Natural killer cell (primary cell): Measurements from ENCODE around the gene TTC6. TPM values are rescaled to one million over a fixed set of nuclear protein-coding genes. Genes with fewer than 3 reads are reported as not detected.

Experiments used
- ATAC-seq, 3 donors: fragments of 150-1000 bp in 2 of 3; fragments of 200-7000 bp in 1 of 3; cut with Tn5 transposase; 1 replicate in 1 of 3; 2 replicates in 2 of 3; pipeline ENCODE4 v1.10.0; 2021; ENCODE audit warnings: mild to moderate bottlenecking in 2 of 3, moderate library complexity in 2 of 3
- DNase-seq, 2 donors: peaks; one replicate each; pipeline versions ENCODE4 v3.0.0 to v3.0.0-alpha.2; 2013 to 2021; ENCODE audit warnings: mixed read lengths in 1 of 2
- H3K27ac ChIP-seq: one replicate; pipeline ENCODE4 v1.5.1; 2013; ENCODE audit warnings: mild to moderate bottlenecking, low read length
- H3K27me3 ChIP-seq: one replicate; pipeline ENCODE4 v1.6.1; 2013; ENCODE audit warnings: low read length; ENCODE audit not compliant: control insufficient read depth, insufficient read depth
- H3K36me3 ChIP-seq: one replicate; pipeline ENCODE4 v1.6.1; 2013; ENCODE audit warnings: low read length; ENCODE audit not compliant: control insufficient read depth, insufficient read depth
- H3K4me1 ChIP-seq: one replicate; pipeline ENCODE4 v1.6.1; 2013; ENCODE audit warnings: low read length; ENCODE audit not compliant: control insufficient read depth, insufficient read depth
- H3K4me3 ChIP-seq: one replicate; pipeline ENCODE4 v1.5.1; 2013; ENCODE audit warnings: low read length
- H3K9me3 ChIP-seq: one replicate; pipeline ENCODE4 v1.6.1; 2013; ENCODE audit warnings: low read length; ENCODE audit not compliant: control insufficient read depth, insufficient read depth
- H3K27ac Mint-ChIP-seq, 2 donors: one replicate each; pipeline ENCODE4 v1.8.0; 2022; ENCODE audit warnings: mild to moderate bottlenecking in 2 of 2, mixed read lengths in 2 of 2, moderate library complexity in 1 of 2
- H3K27me3 Mint-ChIP-seq, 2 donors: one replicate each; pipeline ENCODE4 v1.8.0; 2022; ENCODE audit warnings: low read depth in 2 of 2, mixed read lengths in 2 of 2
- H3K36me3 Mint-ChIP-seq: one replicate; pipeline ENCODE4 v1.8.0; 2022; ENCODE audit warnings: mixed read lengths
- H3K4me1 Mint-ChIP-seq, 2 donors: one replicate each; pipeline ENCODE4 v1.8.0; 2022; ENCODE audit warnings: mixed read lengths in 2 of 2
- H3K4me3 Mint-ChIP-seq: one replicate; pipeline ENCODE4 v1.8.0; 2022; ENCODE audit warnings: mild to moderate bottlenecking, moderate library complexity, mixed read lengths
- H3K9me3 Mint-ChIP-seq, 2 donors: one replicate each; pipeline ENCODE4 v1.8.0; 2022; ENCODE audit warnings: mixed read lengths in 2 of 2
- CTCF ChIP-seq: fragments of 200-600 bp; IDR thresholded peaks from one replicate; pipeline ENCODE4 v1.8.0; 2022; ENCODE audit warnings: antibody characterized with exemption
- whole genome bisulfite sequencing: methylation state at CpG from one replicate; pipeline ENCODE4 v1.1.7; 2013; ENCODE audit warnings: missing lambda C conversion rate; ENCODE audit not compliant: insufficient coverage; 5-methylcytosine and 5-hydroxymethylcytosine counted together
- intact Hi-C: fragments of 100-400 bp; cut with micrococcal nuclease; formaldehyde crosslinking; loops from one replicate; pipeline ENCODE4 v1.14.2; 2022
- total RNA-seq, 4 donors: library from RNA; stranded (reverse); fragments of 120-200 nt in 1 of 4; gene quantifications; one replicate each; pipeline versions ENCODE4 v1.2.3 to v1.2.4, GENCODE V29; 2013 to 2022

The TTC6 gene
- total RNA-seq, 3 donors from 2014 or later (not counting 1 experiment from before 2014, with no cell fraction given), result not detected

GRCh38 chr14:37580146-37580545 is 15.3 kb upstream of the TTC6 start:
- 76% methylated on average over 1 of the region's 2 CpGs for WGBS
- H3K9me3 Mint-ChIP-seq, result peaks cover 3 to 8% of the 10 kb centered on the region in 2 donors
- H3K9me3 ChIP-seq, result no peaks in the 10 kb centered on the region
- H3K4me1 Mint-ChIP-seq, result no peaks in the 10 kb centered on the region
- no peak for TF ChIP-seq CTCF
- intact Hi-C loops, result no loop called here
- no peak overlapping the region for H3K27ac ChIP-seq
- H3K4me1 ChIP-seq, result no peaks in the 10 kb centered on the region
- ATAC-seq (no peak), DNase-seq (no peak)
- no peak overlapping the region for H3K4me3 Mint-ChIP-seq
- no peak overlapping the region for H3K4me3 ChIP-seq
- H3K27me3 ChIP-seq, result peaks cover 15% of the 10 kb centered on the region
- no peak overlapping the region for H3K27ac Mint-ChIP-seq
- H3K36me3 ChIP-seq, result no peaks in the 10 kb centered on the region
- peaks cover under 1 to 3% of the 10 kb centered on the region in 2 donors for H3K27me3 Mint-ChIP-seq
- peaks cover under 1% of the 10 kb centered on the region for H3K36me3 Mint-ChIP-seq

- no peak overlapping the region for H3K4me3 Mint-ChIP-seq
- no peaks in the 10 kb centered on the region for H3K4me1 Mint-ChIP-seq
- H3K9me3 ChIP-seq, result no peaks in the 10 kb centered on the region
- H3K27ac ChIP-seq, result no peak overlapping the region
- H3K4me3 ChIP-seq, result no peak overlapping the region
- WGBS, result 8% methylated on average over 64 of the region's 67 CpGs
- ATAC-seq, result no peak
- no peak for DNase-seq
- H3K36me3 ChIP-seq, result no peaks in the 10 kb centered on the region
- H3K9me3 Mint-ChIP-seq, result peaks cover 0 to 3% of the 10 kb centered on the region in 2 donors
- peaks cover 13% of the 10 kb centered on the region for H3K36me3 Mint-ChIP-seq
- no peak for TF ChIP-seq CTCF
- H3K27me3 Mint-ChIP-seq, result peaks cover 24 to 27% of the 10 kb centered on the region in 2 donors
- H3K27me3 ChIP-seq, result peaks cover 31% of the 10 kb centered on the region
- intact Hi-C loops, result no loop called here
- H3K4me1 ChIP-seq, result no peaks in the 10 kb centered on the region
- H3K27ac Mint-ChIP-seq, result no peak overlapping the region
Measured at GRCh38 chr14:37583358-37584210, 11.8 kb upstream of the TTC6 start.

- Histone ChIP-seq H3K36me3 (no peaks in the 10 kb centered on the region), H3K9me3 (no peaks in the 10 kb centered on the region), H3K4me3 (no peak overlapping the region), H3K4me1 (no peaks in the 10 kb centered on the region), H3K27me3 (peaks cover 31% of the 10 kb centered on the region), H3K27ac (no peak overlapping the region)
- peaks cover 19% of the 10 kb centered on the region for H3K36me3 Mint-ChIP-seq
- ATAC-seq (no peak), DNase-seq (no peak)
- peaks cover 30 to 36% of the 10 kb centered on the region in 2 donors for H3K27me3 Mint-ChIP-seq
- H3K4me1 Mint-ChIP-seq, result no peaks in the 10 kb centered on the region
- intact Hi-C loops, result no loop called here
- no peak for TF ChIP-seq CTCF
- no peak overlapping the region for H3K27ac Mint-ChIP-seq
- WGBS, result 13% methylated on average over 62 of the region's 62 CpGs
- H3K9me3 Mint-ChIP-seq, result peaks cover 2 to 3% of the 10 kb centered on the region in 2 donors
- no peak overlapping the region for H3K4me3 Mint-ChIP-seq
Measured at GRCh38 chr14:37584211-37585100, 11.0 kb upstream of the TTC6 start.
